ENCODE data around the gene PTRH1. TPM values are rescaled to one million over a fixed set of nuclear protein-coding genes. Genes with fewer than 3 reads are reported as not detected.

The PTRH1 gene
- total RNA-seq, 1 donor from 2014 or later: 23.5 TPM

- no peak for DNase-seq (ENCODE audit: low spot score)
Measured at GRCh38 chr9:127679506-127679905, 36.0 kb downstream of the PTRH1 start.

GRCh38 chr9:127676638-127677037, 38.8 kb downstream of the PTRH1 start:
- H3K27ac Mint-ChIP-seq: no peak overlapping the region
- no peaks in the 10 kb centered on the region for H3K27me3 Mint-ChIP-seq (ENCODE audit: insufficient read depth)
- no peak for DNase-seq (ENCODE audit: low spot score)
- intact Hi-C loops (cut with micrococcal nuclease): no loop called here
- no peak overlapping the region for H3K4me3 Mint-ChIP-seq
- peaks cover 10% of the 10 kb centered on the region for H3K36me3 Mint-ChIP-seq (ENCODE audit: low read depth)
- no peaks in the 10 kb centered on the region for H3K4me1 Mint-ChIP-seq (ENCODE audit: low read depth)
- no peaks in the 10 kb centered on the region for H3K9me3 Mint-ChIP-seq

More at GRCh38 chr9:127679506-127679905, 36.0 kb downstream of the PTRH1 start:
- intact Hi-C loops (cut with micrococcal nuclease): no loop called here
- Mint-ChIP-seq H3K36me3 (ENCODE audit: low read depth) (peaks cover 9% of the 10 kb centered on the region), H3K9me3 (no peaks in the 10 kb centered on the region), H3K4me3 (no peak overlapping the region), H3K4me1 (ENCODE audit: low read depth) (no peaks in the 10 kb centered on the region), H3K27me3 (ENCODE audit: insufficient read depth) (no peaks in the 10 kb centered on the region), H3K27ac (no peak overlapping the region)

- Mint-ChIP-seq H3K9me3 (no peaks in the 10 kb centered on the region), H3K27me3 (ENCODE audit: insufficient read depth) (no peaks in the 10 kb centered on the region), H3K36me3 (ENCODE audit: low read depth) (peaks cover 1% of the 10 kb centered on the region), H3K4me1 (ENCODE audit: low read depth) (no peaks in the 10 kb centered on the region), H3K27ac (no peak overlapping the region), H3K4me3 (no peak overlapping the region)
- no peak for DNase-seq (ENCODE audit: low spot score)
- intact Hi-C loops (cut with micrococcal nuclease): no loop called here
Measured at GRCh38 chr9:127673234-127673633, 42.2 kb downstream of the PTRH1 start.

- intact Hi-C loops (cut with micrococcal nuclease): no loop called here
Measured at GRCh38 chr9:127667906-127668305, 47.6 kb downstream of the PTRH1 start.

GRCh38 chr9:127667127-127667844, 48.2 kb downstream of the PTRH1 start:
- Mint-ChIP-seq H3K4me1 (ENCODE audit: low read depth) (no peaks in the 10 kb centered on the region), H3K9me3 (no peaks in the 10 kb centered on the region), H3K27ac (no peak overlapping the region), H3K36me3 (ENCODE audit: low read depth) (peaks cover 3% of the 10 kb centered on the region), H3K27me3 (ENCODE audit: insufficient read depth) (no peaks in the 10 kb centered on the region), H3K4me3 (no peak overlapping the region)
- intact Hi-C loops (cut with micrococcal nuclease): no loop called here
- no peak for DNase-seq (ENCODE audit: low spot score)

More at GRCh38 chr9:127667906-127668305, 47.6 kb downstream of the PTRH1 start:
- H3K9me3 Mint-ChIP-seq: no peaks in the 10 kb centered on the region
- peaks cover 1% of the 10 kb centered on the region for H3K36me3 Mint-ChIP-seq (ENCODE audit: low read depth)
- H3K4me3 Mint-ChIP-seq: no peak overlapping the region
- DNase-seq (ENCODE audit: low spot score): no peak
- H3K4me1 Mint-ChIP-seq (ENCODE audit: low read depth): no peaks in the 10 kb centered on the region
- no peak overlapping the region for H3K27ac Mint-ChIP-seq
- no peaks in the 10 kb centered on the region for H3K27me3 Mint-ChIP-seq (ENCODE audit: insufficient read depth)

- intact Hi-C loops (cut with micrococcal nuclease): no loop called here
- Mint-ChIP-seq H3K27me3 (ENCODE audit: insufficient read depth) (peaks cover 1% of the 10 kb centered on the region), H3K4me1 (ENCODE audit: low read depth) (no peaks in the 10 kb centered on the region), H3K36me3 (ENCODE audit: low read depth) (peaks cover 5% of the 10 kb centered on the region), H3K4me3 (no peak overlapping the region), H3K9me3 (no peaks in the 10 kb centered on the region), H3K27ac (no peak overlapping the region)
- no peak for DNase-seq (ENCODE audit: low spot score)
Measured at GRCh38 chr9:127664678-127665507, 50.6 kb downstream of the PTRH1 start.

GRCh38 chr9:127664324-127664677, 51.2 kb downstream of the PTRH1 start:
- peaks cover 1% of the 10 kb centered on the region for H3K27me3 Mint-ChIP-seq (ENCODE audit: insufficient read depth)
- peaks cover 5% of the 10 kb centered on the region for H3K36me3 Mint-ChIP-seq (ENCODE audit: low read depth)
- H3K9me3 Mint-ChIP-seq: no peaks in the 10 kb centered on the region
- DNase-seq (ENCODE audit: low spot score): no peak
- intact Hi-C loops (cut with micrococcal nuclease): no loop called here
- H3K27ac Mint-ChIP-seq: no peak overlapping the region
- no peaks in the 10 kb centered on the region for H3K4me1 Mint-ChIP-seq (ENCODE audit: low read depth)
- H3K4me3 Mint-ChIP-seq: no peak overlapping the region

Other genes with a start within 250 kb of the PTRH1 start
- gene STXBP1, start 103.4 kb downstream of the PTRH1 start, total RNA-seq: 26.1 and 32.9 TPM in 2 replicates
- 0.20 and 0.26 TPM in 2 replicates for gene CFAP157, start 8.7 kb downstream of the PTRH1 start, total RNA-seq
- gene TTC16, start 416 bp upstream of the PTRH1 start, total RNA-seq: 0.10 TPM in 1 of 2 replicates, not detected in the other
- 16.6 and 18.9 TPM in 2 replicates for gene TOR2A, start 19.6 kb upstream of the PTRH1 start, total RNA-seq
- 30.0 and 30.4 TPM in 2 replicates for gene SH2D3C, start 63.0 kb upstream of the PTRH1 start, total RNA-seq
- gene CDK9, start 70.4 kb upstream of the PTRH1 start, total RNA-seq: 97.3 and 105 TPM in 2 replicates
- 128 and 130 TPM in 2 replicates for gene FPGS, start 87.2 kb upstream of the PTRH1 start, total RNA-seq
- gene ENG, start 139.0 kb upstream of the PTRH1 start, total RNA-seq: 32.2 and 33.0 TPM in 2 replicates
- gene AK1, start 162.0 kb upstream of the PTRH1 start, total RNA-seq: 17.2 and 20.8 TPM in 2 replicates
- 60.6 and 62.4 TPM in 2 replicates for gene ST6GALNAC6, start 183.9 kb upstream of the PTRH1 start, total RNA-seq
- gene ST6GALNAC4, start 201.4 kb upstream of the PTRH1 start, total RNA-seq: 30.8 and 31.6 TPM in 2 replicates
- 1.1 and 1.2 TPM in 2 replicates for gene PIP5KL1, start 215.1 kb upstream of the PTRH1 start, total RNA-seq
- 62.6 and 70.2 TPM in 2 replicates for gene DPM2, start 222.2 kb upstream of the PTRH1 start, total RNA-seq